Measurements from ENCODE around the gene MRPS5.

DNA sequence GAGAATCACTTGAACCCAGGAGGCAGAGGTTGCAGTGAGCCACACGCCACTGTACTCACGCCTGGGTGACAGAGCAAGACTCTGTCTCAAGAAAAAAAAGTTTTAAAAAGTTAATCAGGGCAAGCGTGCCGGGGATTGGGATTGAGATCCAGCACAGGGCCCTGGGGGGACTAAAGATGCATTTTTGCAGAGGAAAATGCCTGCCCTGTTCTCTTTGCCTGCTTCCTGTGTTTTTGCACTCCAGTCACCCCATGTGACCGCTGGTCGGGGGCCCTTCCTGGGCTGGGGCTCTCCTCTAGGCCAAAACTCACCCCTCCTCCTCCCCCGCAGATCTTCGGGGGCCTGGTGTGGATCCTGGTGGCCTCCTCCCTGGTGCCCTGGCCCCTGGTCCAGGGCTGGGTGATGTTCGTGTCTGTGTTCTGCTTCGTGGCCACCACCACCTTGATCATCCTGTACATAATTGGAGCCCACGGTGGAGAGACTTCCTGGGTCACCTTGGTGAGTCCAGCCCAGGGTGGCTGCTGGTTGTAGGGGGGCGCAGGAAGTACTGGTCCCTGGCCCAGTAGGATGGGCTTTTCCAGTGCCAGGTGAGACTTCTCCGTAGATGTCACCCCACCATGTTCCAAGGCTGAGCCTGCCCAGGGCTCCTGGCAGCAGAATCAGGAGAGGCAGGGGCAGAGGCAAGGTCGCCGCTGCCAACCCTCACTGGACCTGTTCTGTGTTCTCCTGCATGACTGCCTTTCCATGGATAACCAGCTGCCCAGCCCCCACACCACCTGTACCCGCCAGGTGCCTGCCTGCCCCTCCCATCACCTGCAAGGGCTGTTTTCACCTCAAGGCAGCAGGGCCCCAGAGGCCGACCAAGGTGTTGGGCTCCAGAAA, 73.7 kb downstream of the MRPS5 start:
- TF ChIP-seq POLR2A (IDR thresholded peaks at IDR 0.05; ENCODE audit: low read depth, low read length) (no peak), POLR2AphosphoS5 (IDR thresholded peaks at IDR 0.05; ENCODE audit: low read depth, low read length) (no peak), PAX5 (IDR thresholded peaks at IDR 0.05; ENCODE audit: insufficient read depth, low read length, severe bottlenecking) (no peak), SPI1 (IDR thresholded peaks at IDR 0.05; ENCODE audit: low read depth, low read length) (no peak), POU2F2 (IDR thresholded peaks at IDR 0.05; ENCODE audit: low read depth, low read length) (no peak), TAF1 (IDR thresholded peaks at IDR 0.05; ENCODE audit: low read depth, low read length) (no peak)

Data from GM12891 (cell line).